ENCODE results near the gene RNF220.

The RNF220 gene

DNA sequence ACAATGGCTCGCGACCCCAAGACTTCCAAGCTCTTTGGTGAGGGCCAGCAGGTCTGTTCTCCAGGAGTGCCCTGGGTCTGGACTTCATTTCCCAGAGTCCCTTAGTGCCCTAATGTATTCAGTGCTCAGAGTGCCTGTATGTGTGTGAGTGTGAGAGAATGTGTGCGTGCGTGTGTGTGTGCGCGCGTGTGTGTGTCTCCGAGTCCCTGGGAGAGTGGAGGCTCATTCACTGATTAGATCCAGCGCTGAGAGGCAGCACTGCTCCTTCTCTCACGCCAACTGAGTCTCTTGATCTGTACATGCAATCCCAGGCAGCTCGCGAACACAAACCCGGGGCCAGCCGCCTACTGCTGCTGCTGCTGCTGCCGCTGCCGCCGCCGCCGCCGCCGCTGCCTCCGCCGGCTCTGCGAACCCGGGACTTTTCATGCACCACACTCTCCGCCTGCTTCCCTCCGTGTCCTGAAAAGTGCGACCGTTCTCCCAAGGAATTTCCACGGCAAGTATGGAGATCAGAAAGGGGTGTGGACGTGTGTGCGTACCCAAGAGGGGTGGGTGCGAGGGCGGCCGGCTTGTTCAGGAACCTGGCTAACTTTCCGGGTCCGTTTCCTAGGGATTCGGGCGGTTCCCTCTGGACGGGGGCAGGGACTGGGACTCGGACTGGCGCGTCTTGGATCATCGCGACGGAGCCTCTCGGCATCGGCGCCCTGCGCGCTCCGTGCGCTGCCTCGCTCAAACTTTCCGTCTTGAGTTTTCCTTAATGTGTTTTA, at the start of gene RNF220:
Gene RNF220, plus strand, starts transcription at position 225 of the 767 bp plus-strand sequence.
- TF ChIP-seq, protein P1, sequence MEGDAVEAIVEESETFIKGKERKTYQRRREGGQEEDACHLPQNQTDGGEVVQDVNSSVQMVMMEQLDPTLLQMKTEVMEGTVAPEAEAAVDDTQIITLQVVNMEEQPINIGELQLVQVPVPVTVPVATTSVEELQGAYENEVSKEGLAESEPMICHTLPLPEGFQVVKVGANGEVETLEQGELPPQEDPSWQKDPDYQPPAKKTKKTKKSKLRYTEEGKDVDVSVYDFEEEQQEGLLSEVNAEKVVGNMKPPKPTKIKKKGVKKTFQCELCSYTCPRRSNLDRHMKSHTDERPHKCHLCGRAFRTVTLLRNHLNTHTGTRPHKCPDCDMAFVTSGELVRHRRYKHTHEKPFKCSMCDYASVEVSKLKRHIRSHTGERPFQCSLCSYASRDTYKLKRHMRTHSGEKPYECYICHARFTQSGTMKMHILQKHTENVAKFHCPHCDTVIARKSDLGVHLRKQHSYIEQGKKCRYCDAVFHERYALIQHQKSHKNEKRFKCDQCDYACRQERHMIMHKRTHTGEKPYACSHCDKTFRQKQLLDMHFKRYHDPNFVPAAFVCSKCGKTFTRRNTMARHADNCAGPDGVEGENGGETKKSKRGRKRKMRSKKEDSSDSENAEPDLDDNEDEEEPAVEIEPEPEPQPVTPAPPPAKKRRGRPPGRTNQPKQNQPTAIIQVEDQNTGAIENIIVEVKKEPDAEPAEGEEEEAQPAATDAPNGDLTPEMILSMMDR (conservative IDR thresholded peaks at IDR 0.05): peak; percentile 25; the same call in 1 of the 2 replicates
- peak within 1 kb of the TSS; percentile 48 for H3K27ac ChIP-seq

- TF ChIP-seq, protein P1 (conservative IDR thresholded peaks at IDR 0.05): no peak
These were observed 49.3 kb upstream of the RNF220 start for GRCh38 chr1:44355582-44356305.

DNA sequence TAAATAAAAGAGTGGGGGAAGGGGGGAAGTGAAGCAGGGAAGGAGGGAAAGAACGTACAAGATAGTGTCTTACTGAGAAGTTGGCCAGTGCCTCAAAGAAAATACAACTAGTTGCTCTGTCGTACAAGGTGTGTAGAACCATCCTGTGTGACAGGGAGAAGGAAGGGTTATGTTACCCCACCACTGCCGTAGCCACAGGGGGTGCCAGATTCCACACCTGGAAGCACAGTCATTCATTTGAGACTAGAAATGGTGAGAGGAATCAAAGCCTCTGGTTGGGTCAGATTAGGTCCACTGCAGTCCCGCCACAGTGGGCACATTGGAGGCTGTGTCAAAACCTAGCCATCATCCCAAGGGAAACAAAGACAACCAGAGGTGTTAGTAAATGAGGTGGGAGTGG, 47.3 kb upstream of the RNF220 start:
- TF ChIP-seq, protein P1 (conservative IDR thresholded peaks at IDR 0.05): no peak

More at GRCh38 chr1:44355582-44356305, 49.3 kb upstream of the RNF220 start:
- H3K27ac ChIP-seq: peak overlapping the region; percentile 78; the same call in 1 of the 2 replicates

DNA sequence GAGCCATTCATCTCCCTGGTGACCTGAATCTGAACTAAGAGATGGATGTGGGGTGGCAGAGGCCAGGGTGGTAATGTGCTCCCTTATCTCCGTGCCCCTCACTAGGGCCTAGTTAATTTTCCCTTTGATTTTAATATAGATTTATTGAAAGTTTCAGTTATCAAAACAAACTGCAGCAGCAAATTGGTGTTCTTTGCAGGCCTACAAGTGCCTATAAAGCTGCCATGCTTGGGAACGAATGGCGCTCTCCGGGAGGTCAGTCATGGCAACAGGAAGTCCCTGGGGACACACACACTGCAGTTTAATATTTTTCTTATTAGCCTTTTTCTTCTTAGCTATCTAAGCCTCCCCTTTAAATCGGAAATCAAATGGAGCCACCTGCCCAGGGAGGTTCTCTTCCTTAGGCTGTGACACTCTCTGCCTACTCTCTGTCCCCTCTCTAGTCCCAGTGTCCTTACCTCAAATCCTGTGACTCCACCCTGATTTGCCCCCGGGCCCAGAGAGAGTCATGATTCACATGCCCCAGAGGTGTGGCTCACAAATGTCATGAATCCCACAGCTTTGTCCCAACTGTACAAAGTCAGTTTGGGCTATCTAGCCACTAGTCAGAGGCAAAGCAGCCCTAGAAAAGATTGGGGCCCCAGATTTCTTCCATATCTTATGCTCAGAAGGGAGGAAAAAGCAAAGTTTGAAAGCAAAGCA, 45.7 kb upstream of the RNF220 start:
- TF ChIP-seq, protein P1 (conservative IDR thresholded peaks at IDR 0.05): no peak
- H3K27ac ChIP-seq: no peak overlapping the region

More for the DNA sequence above, 47.3 kb upstream of the RNF220 start:
- no peak overlapping the region for H3K27ac ChIP-seq

- H3K27ac ChIP-seq: no peak overlapping the region
- TF ChIP-seq, protein P1 (conservative IDR thresholded peaks at IDR 0.05): no peak; the same call in 1 of the 2 replicates
These were observed 43.6 kb upstream of the RNF220 start for GRCh38 chr1:44361478-44361877.

- TF ChIP-seq, protein P1 (conservative IDR thresholded peaks at IDR 0.05): no peak
- H3K27ac ChIP-seq: no peak overlapping the region
These were observed 38.6 kb upstream of the RNF220 start for GRCh38 chr1:44366371-44366975.

All from VCaP (cell line).